GM23338 (cell line): ENCODE measurements around the gene TFB2M. TPM values are rescaled to one million over a fixed set of nuclear protein-coding genes. Genes with fewer than 3 reads are reported as not detected.

Source experiments
- ATAC-seq: fragments of 200-7000 bp; cut with Tn5 transposase; 3 replicates; pipeline ENCODE4 v1.9.1; 2020
- DNase-seq: peaks from one replicate; pipeline ENCODE4 v3.0.0-alpha.2; 2015; ENCODE audit warnings: low spot score
- H2AFZ ChIP-seq: fragments of 200-600 bp; sonication (generic); 2 replicates; pipeline ENCODE4 v1.8.0; 2016; ENCODE audit warnings: antibody characterized with exemption, mild to moderate bottlenecking, moderate library complexity
- H3F3A ChIP-seq: fragments of 200-600 bp; sonication (generic); replicated peaks from 2 replicates; pipeline ENCODE4 v1.8.0; 2017; ENCODE audit warnings: antibody characterized with exemption, mixed run types, low read depth
- H3K27ac ChIP-seq: fragments of 200-600 bp; sonication (generic); 2 replicates; pipeline ENCODE4 v1.6.1; 2016; ENCODE audit warnings: low read depth
- H3K27me3 ChIP-seq: fragments of 200-600 bp; sonication (generic); 2 replicates; pipeline ENCODE4 v1.8.0; 2016; ENCODE audit warnings: mild to moderate bottlenecking, mixed run types, moderate library complexity; ENCODE audit not compliant: insufficient read depth
- H3K36me3 ChIP-seq: fragments of 200-600 bp; sonication (generic); 2 replicates; pipeline ENCODE4 v1.8.0; 2016; ENCODE audit warnings: mild to moderate bottlenecking; ENCODE audit not compliant: insufficient read depth
- H3K4me1 ChIP-seq: fragments of 200-600 bp; sonication (generic); 2 replicates; pipeline ENCODE4 v1.8.0; 2016; ENCODE audit warnings: mild to moderate bottlenecking, moderate library complexity; ENCODE audit not compliant: insufficient read depth
- H3K4me2 ChIP-seq: fragments of 200-600 bp; sonication (generic); 2 replicates; pipeline ENCODE4 v1.7.1; 2017; ENCODE audit warnings: mixed run types
- H3K4me3 ChIP-seq: fragments of 200-600 bp; sonication (generic); 2 replicates; pipeline ENCODE4 v1.6.1; 2016; ENCODE audit warnings: mixed run types
- H3K79me2 ChIP-seq: fragments of 200-600 bp; sonication (generic); replicated peaks from 2 replicates; pipeline ENCODE4 v1.8.0; 2017; ENCODE audit warnings: mild to moderate bottlenecking; ENCODE audit not compliant: insufficient read depth
- H3K9me2 ChIP-seq: fragments of 200-600 bp; sonication (generic); 2 replicates; pipeline ENCODE4 v1.8.0; 2017; ENCODE audit not compliant: insufficient read depth
- H4K20me1 ChIP-seq: fragments of 200-600 bp; sonication (generic); replicated peaks from 2 replicates; pipeline ENCODE4 v1.8.0; 2017; ENCODE audit warnings: mild to moderate bottlenecking; ENCODE audit not compliant: insufficient read depth
- H3K27ac Mint-ChIP-seq: 2 replicates; pipeline ENCODE4 v1.8.0; 2020; ENCODE audit warnings: inconsistent platforms, mild to moderate bottlenecking, moderate library complexity, mixed read lengths
- H3K27me3 Mint-ChIP-seq: 3 replicates; pipeline ENCODE4 v1.8.0; 2022; ENCODE audit warnings: low read depth, mild to moderate bottlenecking, moderate library complexity, mixed read lengths, inconsistent platforms; ENCODE audit not compliant: insufficient read depth, poor library complexity
- H3K36me3 Mint-ChIP-seq: 3 replicates; pipeline ENCODE4 v1.8.0; 2021; ENCODE audit warnings: low read depth, mild to moderate bottlenecking, inconsistent platforms, moderate library complexity, mixed read lengths
- H3K4me1 Mint-ChIP-seq: 3 replicates; pipeline ENCODE4 v1.8.0; 2020; ENCODE audit warnings: mild to moderate bottlenecking, inconsistent platforms, mixed read lengths
- H3K4me3 Mint-ChIP-seq: 3 replicates; pipeline ENCODE4 v1.8.0; 2021; ENCODE audit warnings: moderate library complexity, mild to moderate bottlenecking, inconsistent platforms, mixed read lengths
- H3K9me3 Mint-ChIP-seq: 3 replicates; pipeline ENCODE4 v1.8.0; 2020; ENCODE audit warnings: moderate library complexity, mild to moderate bottlenecking, inconsistent platforms, mixed read lengths
- CREB1 ChIP-seq: fragments of 250-450 bp; sonication (Bioruptor Pico); IDR thresholded peaks from 2 replicates; pipeline ENCODE4 v1.5.0; 2020; ENCODE audit warnings: low read depth, mild to moderate bottlenecking, moderate library complexity
- CTCF ChIP-seq, 2 experiments: fragments of 200-600 bp in 1 of 2; sonication (generic) in 1 of 2; conservative IDR thresholded peaks; 2 replicates each; pipeline versions ENCODE4 v1.5.1 to v1.6.1; 2016 to 2017; ENCODE audit warnings: antibody characterized with exemption in 2 of 2, low read depth in 2 of 2, mild to moderate bottlenecking in 2 of 2, moderate library complexity in 1 of 2
- EZH2 ChIP-seq: fragments of 200-600 bp; sonication (generic); IDR thresholded peaks from one replicate; pipeline ENCODE4 v1.8.0; 2017; ENCODE audit warnings: antibody characterized with exemption, mild to moderate bottlenecking, low read depth; ENCODE audit not compliant: unreplicated experiment
- EZH2phosphoT487 ChIP-seq: fragments of 200-600 bp; sonication (generic); IDR thresholded peaks from one replicate; pipeline ENCODE4 v1.8.1; 2018; ENCODE audit warnings: antibody characterized with exemption; ENCODE audit not compliant: unreplicated experiment
- JUNB ChIP-seq: IDR thresholded peaks from one replicate; pipeline ENCODE4 v1.6.1; 2016; ENCODE audit warnings: antibody characterized with exemption; ENCODE audit not compliant: unreplicated experiment
- REST ChIP-seq: IDR thresholded peaks from one replicate; pipeline ENCODE4 v1.6.1; 2018; ENCODE audit warnings: antibody characterized with exemption; ENCODE audit not compliant: unreplicated experiment
- STAT1 ChIP-seq: IDR thresholded peaks from one replicate; pipeline ENCODE4 v1.6.1; 2016; ENCODE audit warnings: antibody characterized with exemption; ENCODE audit not compliant: unreplicated experiment
- ZNF331 ChIP-seq: fragments of 250-450 bp; sonication (Bioruptor Pico); IDR thresholded peaks from 2 replicates; pipeline ENCODE4 v1.5.0; 2020; ENCODE audit warnings: low read depth, mild to moderate bottlenecking, moderate library complexity
- ZNF462 ChIP-seq: fragments of 250-450 bp; sonication (Bioruptor Pico); IDR thresholded peaks from 2 replicates; pipeline ENCODE4 v1.5.0; 2020; ENCODE audit warnings: mild to moderate bottlenecking, moderate library complexity
- polyA plus RNA-seq: library from polyadenylated mRNA; unstranded; fragments of >200 nt; fragmentation: Nextera tagmentation; extraction: Ambion mirVana; gene quantifications from 2 replicates; pipeline ENCODE4 v1.2.1, GENCODE V29; 2016
- total RNA-seq: library from RNA; depleted of rRNA; stranded (reverse); fragments of >200 nt; shearing (Covaris generic); gene quantifications from 2 replicates; pipeline ENCODE4 v1.2.3, GENCODE V29; 2014

TFB2M gene
- total and polyA plus RNA-seq, 2 experiments from 2014 or later, result 18.7 to 24.9 TPM

- Histone ChIP-seq H3F3A (no peaks in the 10 kb centered on the region), H3K79me2 (peaks cover 56% of the 10 kb centered on the region), H3K4me1 (peaks cover 4% of the 10 kb centered on the region; the same call in 1 of the 2 replicates), H3K4me3 (no peak overlapping the region), H3K4me2 (no peak overlapping the region), H2AFZ (no peak overlapping the region), H3K27ac (no peak overlapping the region), H3K27me3 (no peaks in the 10 kb centered on the region), H3K36me3 (0 out of 2 replicates have a peak, but pooled peaks cover 3% of the 10 kb centered on the region), H4K20me1 (peaks cover 9% of the 10 kb centered on the region; the same call in 1 of the 2 replicates), H3K9me2 (no peaks in the 10 kb centered on the region)
- no peak for DNase-seq
- Mint-ChIP-seq H3K4me3 (no peak overlapping the region), H3K36me3 (peaks cover 17% of the 10 kb centered on the region; the same call in 2 of the 3 replicates), H3K4me1 (no peaks in the 10 kb centered on the region), H3K9me3 (peaks cover 11% of the 10 kb centered on the region), H3K27me3 (no peaks in the 10 kb centered on the region), H3K27ac (no peak overlapping the region)
- TF ChIP-seq STAT1 (no peak), JUNB (no peak), CREB1 (CRISPR knock-in tag) (no peak), EZH2 (no peak), CTCF (conservative IDR thresholded peaks at IDR 0.05; ENCODE audit: low read depth in 2 of 2) (no peak), ZNF331 (CRISPR knock-in tag) (no peak), REST (no peak)
- ATAC-seq, result no peak
Observed at GRCh38 chr1:246587032-246587431, 21.0 kb upstream of the TFB2M start.

GRCh38 chr1:246583448-246584185 lies 17.6 kb upstream of the TFB2M start:
- Histone ChIP-seq H3K79me2 (peaks cover 62% of the 10 kb centered on the region), H3K27ac (no peak overlapping the region; the same call in 1 of the 2 replicates), H3K27me3 (no peaks in the 10 kb centered on the region), H2AFZ (no peak overlapping the region), H3F3A (no peaks in the 10 kb centered on the region), H4K20me1 (peaks cover 9% of the 10 kb centered on the region), H3K4me2 (no peak overlapping the region), H3K4me1 (peaks cover 4% of the 10 kb centered on the region; the same call in 1 of the 2 replicates), H3K36me3 (no peaks in the 10 kb centered on the region), H3K9me2 (no peaks in the 10 kb centered on the region), H3K4me3 (no peak overlapping the region)
- H3K27me3 Mint-ChIP-seq, result peaks cover 2% of the 10 kb centered on the region
- H3K9me3 Mint-ChIP-seq, result no peaks in the 10 kb centered on the region
- H3K4me1 Mint-ChIP-seq, result no peaks in the 10 kb centered on the region
- no peak overlapping the region for H3K4me3 Mint-ChIP-seq
- H3K27ac Mint-ChIP-seq, result no peak overlapping the region
- DNase-seq (no peak), ATAC-seq (no peak; the same call in 2 of the 3 replicates)
- no peaks in the 10 kb centered on the region; the same call in 2 of the 3 replicates for H3K36me3 Mint-ChIP-seq
- no peak for TF ChIP-seq EZH2phosphoT487
- TF ChIP-seq CREB1 (CRISPR knock-in tag), result no peak
- TF ChIP-seq ZNF462, result no peak
